ENCODE results near the gene RPS17.
"Not testable (repeated sequence)": the region's sequence is repeated elsewhere in the genome, so short reads cannot be mapped to it uniquely, and the experiment has no call there.

RPS17 gene

DNA sequence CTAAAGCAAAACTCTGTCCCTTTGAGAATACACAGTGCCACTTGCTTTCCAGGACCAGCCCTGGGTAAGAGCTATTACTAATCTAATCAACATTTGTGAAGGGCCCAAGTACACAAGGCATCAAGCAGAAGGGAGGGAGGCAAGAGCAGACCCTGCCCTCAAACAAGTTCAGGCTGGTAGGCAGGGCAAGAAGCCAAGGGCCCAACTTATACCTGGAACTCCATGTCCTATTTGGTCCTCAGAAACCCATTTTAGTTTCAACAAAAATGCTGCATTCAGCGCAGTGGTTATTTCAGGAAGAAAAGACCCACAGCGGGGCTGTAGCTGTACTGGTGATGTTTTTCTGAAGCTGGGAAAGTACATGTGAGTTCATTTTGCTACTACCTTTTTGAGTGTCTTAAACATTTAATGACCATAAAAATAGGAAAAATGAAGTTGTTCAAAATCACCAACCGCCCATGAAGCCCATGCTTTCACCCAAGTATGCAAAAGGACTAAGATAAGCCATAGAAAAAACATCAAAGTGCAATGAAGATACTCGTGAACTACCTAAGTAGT lies 2.8 kb downstream of the RPS17 start:
- Histone ChIP-seq H3K27ac (ENCODE audit: low read depth, low read length) (no peak overlapping the region), H3K9me3 (ENCODE audit: control insufficient read depth in 5 of 5, low read length in 5 of 5) (no peaks in the 10 kb centered on the region), H3K4me3 (ENCODE audit: low read depth in 1 of 5, low read length in 5 of 5) (no peak overlapping the region), H3K9ac (ENCODE audit: low read length in 5 of 5) (peak overlapping the region in 1 of 5 donors; percentile 21), H3K27me3 (ENCODE audit: control insufficient read depth in 5 of 5, insufficient read depth in 4 of 5, low read length in 5 of 5) (no peaks in the 10 kb centered on the region), H3K4me1 (ENCODE audit: control insufficient read depth in 5 of 5, insufficient read depth in 5 of 5, low read length in 5 of 5) (peaks cover 1 to 37% (median 27%) of the 10 kb centered on the region in 5 donors), H3K36me3 (ENCODE audit: control insufficient read depth in 5 of 5, insufficient read depth in 5 of 5, low read length in 5 of 5) (peaks cover 22 to 54% (median 42%) of the 10 kb centered on the region in 5 donors)

DNA sequence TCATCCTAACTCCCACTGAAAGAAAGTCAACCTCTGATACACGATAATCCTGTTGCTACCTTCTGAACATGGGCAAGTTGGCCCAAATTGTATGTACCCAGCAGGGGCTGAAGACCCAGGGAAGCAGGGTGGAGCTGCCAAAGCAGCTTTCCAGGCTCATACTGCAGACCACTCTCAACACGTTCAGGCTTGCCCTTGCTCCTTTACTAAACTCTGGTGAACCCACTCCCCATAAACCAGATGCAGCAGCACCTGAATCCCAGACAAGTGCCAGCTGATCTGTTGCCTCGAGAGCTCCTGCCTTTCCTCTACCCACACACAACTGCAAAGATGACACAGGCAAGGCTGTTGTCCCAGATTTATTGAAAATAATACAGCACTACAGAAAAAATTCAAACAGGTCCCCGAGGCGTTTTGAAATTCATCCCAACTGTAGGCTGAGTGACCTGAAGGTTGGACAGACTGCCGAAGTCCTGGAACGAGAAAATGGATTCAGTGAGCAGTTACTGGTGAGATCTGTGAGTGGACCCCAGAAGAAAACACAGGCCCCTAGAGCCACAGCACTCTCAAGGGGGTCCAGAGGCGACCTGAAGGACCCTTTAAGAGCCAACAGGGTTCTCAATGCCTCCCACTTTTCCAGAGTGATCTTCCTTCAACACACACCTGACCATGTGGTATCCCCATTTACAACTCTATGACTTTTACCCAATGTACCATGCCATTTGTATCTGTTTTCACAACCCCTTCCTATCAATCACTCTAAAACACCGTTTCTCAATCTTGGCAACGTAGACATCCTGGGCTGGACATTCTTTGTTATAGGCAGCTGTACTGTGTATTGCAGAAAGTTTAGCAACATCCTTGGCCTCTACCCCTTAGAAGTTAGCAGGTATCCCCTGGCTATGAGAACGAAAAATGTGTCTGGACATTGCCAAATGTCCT lies 3.6 kb downstream of the RPS17 start:
- Histone ChIP-seq H3K27me3 (ENCODE audit: control insufficient read depth in 5 of 5, insufficient read depth in 4 of 5, low read length in 5 of 5) (no peaks in the 10 kb centered on the region), H3K9ac (ENCODE audit: low read length in 5 of 5) (peak overlapping the region in 1 of 5 donors; percentile 21), H3K36me3 (ENCODE audit: control insufficient read depth in 5 of 5, insufficient read depth in 5 of 5, low read length in 5 of 5) (peaks cover 22 to 55% (median 42%) of the 10 kb centered on the region in 5 donors), H3K9me3 (ENCODE audit: control insufficient read depth in 5 of 5, low read length in 5 of 5) (no peaks in the 10 kb centered on the region), H3K27ac (ENCODE audit: low read depth, low read length) (no peak overlapping the region), H3K4me1 (ENCODE audit: control insufficient read depth in 5 of 5, insufficient read depth in 5 of 5, low read length in 5 of 5) (peaks cover 1 to 37% (median 27%) of the 10 kb centered on the region in 5 donors), H3K4me3 (ENCODE audit: low read depth in 1 of 5, low read length in 5 of 5) (no peak overlapping the region)

DNA sequence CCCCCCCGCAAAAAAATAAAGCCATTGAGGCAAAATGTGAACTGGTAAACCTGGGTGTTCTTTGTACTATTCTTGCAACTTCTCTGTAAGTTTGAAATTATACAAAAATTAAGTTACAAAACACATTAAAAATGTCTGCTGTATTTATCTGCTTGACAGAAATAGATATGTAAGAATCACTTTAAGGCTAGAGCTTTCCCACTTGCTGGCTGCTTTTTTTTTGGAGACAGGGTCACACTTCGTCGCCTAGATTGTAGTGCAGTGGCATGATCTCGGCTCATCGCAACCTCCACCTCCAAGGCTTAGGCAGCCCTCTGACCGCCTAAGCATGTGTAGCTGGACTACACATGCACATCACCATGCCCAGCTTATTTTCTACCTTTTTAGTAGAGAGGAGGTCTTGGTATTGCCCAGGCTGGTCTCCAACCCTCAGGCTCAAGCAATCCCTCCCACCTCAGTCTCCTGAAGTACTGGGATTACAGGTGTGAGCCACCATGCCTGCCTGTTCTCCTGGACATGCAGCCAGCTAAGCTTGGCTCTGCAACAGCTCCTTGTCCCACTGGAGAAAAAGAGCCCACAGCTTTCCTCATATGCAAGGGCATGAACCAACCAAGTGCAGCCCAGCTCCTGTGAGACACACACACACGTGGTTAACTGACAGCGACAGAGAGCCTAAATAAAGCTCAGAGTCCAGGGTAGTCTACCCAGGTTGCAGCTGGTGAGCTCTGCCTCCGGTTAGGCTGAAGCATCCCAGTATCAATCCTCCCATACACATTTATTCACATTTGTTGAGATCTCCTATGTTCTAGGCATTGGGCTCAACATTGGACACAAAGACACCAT lies 4.5 kb downstream of the RPS17 start:
- H3K27me3 ChIP-seq (ENCODE audit: control insufficient read depth in 5 of 5, insufficient read depth in 4 of 5, low read length in 5 of 5), result no peaks in the 10 kb centered on the region
- no peaks in the 10 kb centered on the region for H3K9me3 ChIP-seq (ENCODE audit: control insufficient read depth in 5 of 5, low read length in 5 of 5)
- H3K36me3 ChIP-seq (ENCODE audit: control insufficient read depth in 5 of 5, insufficient read depth in 5 of 5, low read length in 5 of 5), result peaks cover 22 to 55% (median 42%) of the 10 kb centered on the region in 5 donors
- peaks cover 1 to 35% (median 24%) of the 10 kb centered on the region in 5 donors for H3K4me1 ChIP-seq (ENCODE audit: control insufficient read depth in 5 of 5, insufficient read depth in 5 of 5, low read length in 5 of 5)
- H3K9ac ChIP-seq (ENCODE audit: low read length in 5 of 5), result no peak overlapping the region
- H3K4me3 ChIP-seq (ENCODE audit: low read depth in 1 of 5, low read length in 5 of 5), result no peak overlapping the region
- no peak overlapping the region for H3K27ac ChIP-seq (ENCODE audit: low read depth, low read length)

DNA sequence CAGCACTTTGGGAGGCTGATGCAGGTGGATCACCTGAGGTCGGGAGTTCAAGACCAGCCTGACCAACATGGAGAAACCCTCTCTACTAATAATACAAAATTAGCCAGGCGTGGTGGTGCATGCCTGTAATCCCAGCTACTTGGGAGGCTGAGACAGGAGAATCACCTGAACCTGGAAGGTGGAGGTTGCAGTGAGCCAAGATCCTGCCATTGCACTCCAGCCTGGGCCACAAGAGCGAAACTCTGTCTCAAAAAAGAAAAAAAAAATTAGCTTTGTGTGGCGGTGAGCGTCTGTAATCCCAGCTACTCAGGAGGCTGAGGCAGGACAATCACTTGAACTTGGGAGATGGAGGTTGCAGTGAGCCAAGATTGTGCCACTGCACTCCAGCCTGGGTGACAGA lies 5.1 kb downstream of the RPS17 start:
- H3K27ac ChIP-seq (ENCODE audit: low read depth, low read length); H3K9me3 ChIP-seq (ENCODE audit: control insufficient read depth in 5 of 5, low read length in 5 of 5); H3K9ac ChIP-seq (ENCODE audit: low read length in 5 of 5); H3K27me3 ChIP-seq (ENCODE audit: control insufficient read depth in 5 of 5, insufficient read depth in 4 of 5, low read length in 5 of 5); H3K4me3 ChIP-seq (ENCODE audit: low read depth in 1 of 5, low read length in 5 of 5): not testable (repeated sequence)
- peaks cover 1 to 37% (median 25%) of the 10 kb centered on the region in 5 donors for H3K4me1 ChIP-seq (ENCODE audit: control insufficient read depth in 5 of 5, insufficient read depth in 5 of 5, low read length in 5 of 5)
- H3K36me3 ChIP-seq (ENCODE audit: control insufficient read depth in 5 of 5, insufficient read depth in 5 of 5, low read length in 5 of 5), result peaks cover 22 to 55% (median 42%) of the 10 kb centered on the region in 5 donors

DNA sequence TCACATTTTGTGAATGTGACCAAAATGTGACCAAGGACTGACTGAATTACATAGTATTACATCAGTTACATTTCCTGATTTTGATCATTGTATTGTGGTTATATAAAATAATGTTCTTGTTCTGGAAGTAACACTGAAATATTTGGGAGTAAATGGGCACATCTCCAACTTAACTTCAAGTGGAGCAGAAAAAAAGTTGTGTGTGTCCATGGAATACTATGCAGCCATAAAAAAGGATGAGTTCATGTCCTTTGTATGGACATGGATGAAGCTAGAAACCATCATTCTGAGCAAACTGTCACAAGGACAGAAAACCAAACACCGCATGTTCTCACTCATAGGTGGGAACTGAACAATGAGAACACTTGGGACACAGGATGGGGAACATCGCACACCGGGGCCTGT lies 5.8 kb downstream of the RPS17 start:
- H3K36me3 ChIP-seq (ENCODE audit: control insufficient read depth in 5 of 5, insufficient read depth in 5 of 5, low read length in 5 of 5), result peaks cover 22 to 55% (median 42%) of the 10 kb centered on the region in 5 donors
- not testable (repeated sequence) for H3K9ac ChIP-seq (ENCODE audit: low read length in 5 of 5); H3K27ac ChIP-seq (ENCODE audit: low read depth, low read length); H3K4me3 ChIP-seq (ENCODE audit: low read depth in 1 of 5, low read length in 5 of 5); H3K9me3 ChIP-seq (ENCODE audit: control insufficient read depth in 5 of 5, low read length in 5 of 5); H3K27me3 ChIP-seq (ENCODE audit: control insufficient read depth in 5 of 5, insufficient read depth in 4 of 5, low read length in 5 of 5)
- peaks cover 1 to 32% (median 21%) of the 10 kb centered on the region in 5 donors for H3K4me1 ChIP-seq (ENCODE audit: control insufficient read depth in 5 of 5, insufficient read depth in 5 of 5, low read length in 5 of 5)

DNA sequence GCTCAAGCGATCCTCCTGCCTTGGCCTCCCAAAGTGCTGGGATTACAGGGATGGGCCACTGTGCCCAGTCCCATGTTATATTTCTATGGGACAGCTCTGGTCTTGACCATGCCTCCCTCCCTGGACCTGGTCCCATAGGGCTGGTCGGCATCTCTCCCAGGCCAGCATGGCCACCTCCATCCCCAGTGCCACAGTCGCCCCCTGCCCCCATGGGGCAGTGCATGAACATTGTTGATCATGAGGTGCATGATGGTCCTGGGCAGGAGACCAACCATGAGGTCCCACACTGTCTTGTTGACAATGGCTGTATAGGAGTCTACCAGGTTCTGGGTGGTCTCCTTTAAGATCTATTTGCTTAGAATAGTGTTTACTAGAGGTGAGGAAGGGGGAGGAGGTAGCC lies 6.5 kb downstream of the RPS17 start:
- H3K9ac ChIP-seq (ENCODE audit: low read length in 5 of 5), result no peak overlapping the region
- no peaks in the 10 kb centered on the region for H3K27me3 ChIP-seq (ENCODE audit: control insufficient read depth in 5 of 5, insufficient read depth in 4 of 5, low read length in 5 of 5)
- no peaks in the 10 kb centered on the region for H3K9me3 ChIP-seq (ENCODE audit: control insufficient read depth in 5 of 5, low read length in 5 of 5)
- no peak overlapping the region for H3K4me3 ChIP-seq (ENCODE audit: low read depth in 1 of 5, low read length in 5 of 5)
- H3K27ac ChIP-seq (ENCODE audit: low read depth, low read length), result no peak overlapping the region
- peaks cover 20 to 55% (median 40%) of the 10 kb centered on the region in 5 donors for H3K36me3 ChIP-seq (ENCODE audit: control insufficient read depth in 5 of 5, insufficient read depth in 5 of 5, low read length in 5 of 5)
- H3K4me1 ChIP-seq (ENCODE audit: control insufficient read depth in 5 of 5, insufficient read depth in 5 of 5, low read length in 5 of 5), result peaks cover 0 to 27% (median 14%) of the 10 kb centered on the region in 5 donors

DNA sequence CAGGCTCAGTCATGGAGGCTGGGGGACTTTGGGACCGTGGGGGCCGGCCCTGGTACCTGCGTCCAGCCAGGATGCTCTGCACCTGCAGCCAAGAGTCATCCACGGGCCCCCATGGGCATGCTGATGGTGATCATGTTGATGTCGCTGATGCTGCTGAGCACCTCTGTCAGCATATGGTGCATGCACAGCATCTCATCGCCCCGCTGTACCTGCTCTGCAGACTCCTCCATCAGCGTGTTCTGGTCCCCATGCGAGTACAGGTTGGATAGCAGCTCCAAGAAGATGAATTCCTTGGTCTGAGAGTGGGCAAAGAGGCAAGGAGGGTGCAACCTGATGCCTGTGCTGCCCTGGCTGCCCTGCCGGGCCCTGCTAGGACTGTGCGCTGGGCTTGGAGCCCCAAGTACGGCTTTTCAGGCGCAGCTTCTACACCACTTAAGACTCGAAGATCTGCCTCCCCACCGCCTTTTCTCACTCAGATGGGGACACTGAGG lies 7.2 kb downstream of the RPS17 start:
- Histone ChIP-seq H3K27me3 (ENCODE audit: control insufficient read depth in 5 of 5, insufficient read depth in 4 of 5, low read length in 5 of 5) (no peaks in the 10 kb centered on the region), H3K36me3 (ENCODE audit: control insufficient read depth in 5 of 5, insufficient read depth in 5 of 5, low read length in 5 of 5) (peaks cover 13 to 48% (median 33%) of the 10 kb centered on the region in 5 donors), H3K4me1 (ENCODE audit: control insufficient read depth in 5 of 5, insufficient read depth in 5 of 5, low read length in 5 of 5) (peaks cover 0 to 19% (median 7%) of the 10 kb centered on the region in 5 donors), H3K4me3 (ENCODE audit: low read depth in 1 of 5, low read length in 5 of 5) (no peak overlapping the region), H3K27ac (ENCODE audit: low read depth, low read length) (no peak overlapping the region), H3K9me3 (ENCODE audit: control insufficient read depth in 5 of 5, low read length in 5 of 5) (no peaks in the 10 kb centered on the region), H3K9ac (ENCODE audit: low read length in 5 of 5) (no peak overlapping the region)

DNA sequence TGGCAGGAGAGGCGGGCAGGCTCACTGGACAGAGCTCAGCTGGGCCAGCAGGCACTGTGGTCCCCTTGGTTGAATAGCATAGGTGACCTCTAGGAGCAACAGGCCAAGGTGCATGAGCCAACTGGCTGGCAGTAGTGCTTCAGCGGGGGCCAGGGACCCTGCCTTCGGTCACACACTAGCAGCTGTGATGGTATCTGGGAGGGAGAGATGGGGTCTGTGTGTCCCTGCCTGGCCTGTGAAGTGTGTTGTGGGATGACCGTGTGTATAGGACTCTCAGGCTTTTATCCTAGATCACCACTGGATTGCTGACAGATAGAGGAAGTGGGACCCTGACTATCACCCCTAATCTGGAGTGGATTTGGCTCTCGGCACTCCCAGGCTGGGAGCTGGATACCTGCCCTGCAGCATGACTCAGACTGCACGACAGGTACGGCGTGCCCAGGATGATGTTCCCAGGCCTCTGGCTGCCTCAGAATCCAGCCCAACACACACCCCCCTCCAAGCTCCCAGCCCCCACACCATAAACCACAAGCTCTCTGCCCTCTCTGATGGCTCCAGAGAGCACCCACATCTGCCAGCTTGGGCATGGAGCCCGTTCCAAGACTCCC lies 7.8 kb downstream of the RPS17 start:
- peaks cover 0 to 14% (median 7%) of the 10 kb centered on the region in 5 donors for H3K4me1 ChIP-seq (ENCODE audit: control insufficient read depth in 5 of 5, insufficient read depth in 5 of 5, low read length in 5 of 5)
- peaks cover 8 to 43% (median 27%) of the 10 kb centered on the region in 5 donors for H3K36me3 ChIP-seq (ENCODE audit: control insufficient read depth in 5 of 5, insufficient read depth in 5 of 5, low read length in 5 of 5)
- no peak overlapping the region for H3K4me3 ChIP-seq (ENCODE audit: low read depth in 1 of 5, low read length in 5 of 5)
- no peak overlapping the region for H3K9ac ChIP-seq (ENCODE audit: low read length in 5 of 5)
- no peaks in the 10 kb centered on the region for H3K27me3 ChIP-seq (ENCODE audit: control insufficient read depth in 5 of 5, insufficient read depth in 4 of 5, low read length in 5 of 5)
- no peaks in the 10 kb centered on the region for H3K9me3 ChIP-seq (ENCODE audit: control insufficient read depth in 5 of 5, low read length in 5 of 5)
- no peak overlapping the region for H3K27ac ChIP-seq (ENCODE audit: low read depth, low read length)

DNA sequence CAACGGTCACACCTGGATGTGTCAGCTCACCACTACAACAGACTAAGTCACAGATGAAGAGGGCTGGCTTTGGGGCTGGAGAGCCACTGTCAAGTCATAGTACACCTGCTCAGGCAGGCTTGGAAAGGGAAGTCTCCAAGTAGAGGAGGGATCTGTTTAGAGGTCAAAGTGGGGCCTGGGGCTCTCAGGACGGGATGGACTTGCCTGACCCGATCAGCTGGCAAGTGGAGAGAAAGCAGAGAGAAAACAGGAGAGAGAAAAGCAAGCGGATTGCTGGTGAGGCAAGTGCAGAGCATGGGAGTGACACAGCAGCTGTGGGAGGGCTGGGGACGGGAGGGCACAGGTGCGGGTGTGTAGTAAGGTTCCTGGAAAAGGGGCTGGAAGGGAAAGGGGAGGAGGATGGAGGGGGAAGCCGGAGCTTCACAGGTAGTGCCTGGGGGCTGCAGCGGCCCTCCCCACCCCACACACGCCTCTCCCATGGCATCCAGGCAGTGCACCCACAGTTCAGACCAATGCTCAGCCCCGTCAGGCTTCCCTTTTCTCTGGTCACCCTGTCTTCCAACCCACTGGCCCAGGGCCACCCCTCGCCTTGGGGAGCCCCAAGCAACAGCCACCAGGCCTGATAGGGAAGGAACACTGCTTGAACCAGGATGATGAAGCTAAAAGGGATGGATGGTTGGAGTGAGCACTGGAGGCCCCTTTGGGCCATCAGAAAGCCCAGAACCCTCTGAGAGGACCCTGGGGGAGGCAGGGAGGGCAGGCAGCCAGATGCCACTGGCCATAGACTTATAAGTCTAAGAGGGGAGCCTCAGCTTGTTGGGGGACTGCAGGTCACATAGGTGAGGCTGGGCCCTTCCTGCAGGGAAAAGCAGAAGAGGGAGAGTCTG lies 8.5 kb downstream of the RPS17 start:
- no peak overlapping the region for H3K27ac ChIP-seq (ENCODE audit: low read depth, low read length)
- no peaks in the 10 kb centered on the region for H3K9me3 ChIP-seq (ENCODE audit: control insufficient read depth in 5 of 5, low read length in 5 of 5)
- no peak overlapping the region for H3K4me3 ChIP-seq (ENCODE audit: low read depth in 1 of 5, low read length in 5 of 5)
- no peaks in the 10 kb centered on the region for H3K27me3 ChIP-seq (ENCODE audit: control insufficient read depth in 5 of 5, insufficient read depth in 4 of 5, low read length in 5 of 5)
- peaks cover 0 to 10% (median 6%) of the 10 kb centered on the region in 5 donors for H3K4me1 ChIP-seq (ENCODE audit: control insufficient read depth in 5 of 5, insufficient read depth in 5 of 5, low read length in 5 of 5)
- peaks cover 2 to 35% (median 21%) of the 10 kb centered on the region in 5 donors for H3K36me3 ChIP-seq (ENCODE audit: control insufficient read depth in 5 of 5, insufficient read depth in 5 of 5, low read length in 5 of 5)
- H3K9ac ChIP-seq (ENCODE audit: low read length in 5 of 5), result no peak overlapping the region
